HG03139 (cell line): ENCODE data around the gene ADD1.

Source experiments
- ATAC-seq: cut with Tn5 transposase; IDR thresholded peaks from one replicate; pipeline ENCODE4 v1.9.1; 2021; ENCODE audit not compliant: unreplicated experiment

The ADD1 gene

GRCh38 chr4:2858451-2859217, 15.0 kb downstream of the ADD1 start:
- ATAC-seq = no peak

- ATAC-seq = no peak
These were observed 15.9 kb downstream of the ADD1 start for GRCh38 chr4:2859514-2859913.

GRCh38 chr4:2860391-2861348, 17.0 kb downstream of the ADD1 start:
- ATAC-seq = no peak

GRCh38 chr4:2861631-2862436, 18.2 kb downstream of the ADD1 start:
- ATAC-seq = no peak

GRCh38 chr4:2862528-2862927, 18.9 kb downstream of the ADD1 start:
- no peak for ATAC-seq

- ATAC-seq = no peak
These were observed 20.0 kb downstream of the ADD1 start for GRCh38 chr4:2863649-2864048.

GRCh38 chr4:2865196-2865780, 21.6 kb downstream of the ADD1 start:
- no peak for ATAC-seq

- ATAC-seq = no peak
These were observed 22.7 kb downstream of the ADD1 start for GRCh38 chr4:2866160-2866861.

- ATAC-seq = no peak
These were observed 23.2 kb downstream of the ADD1 start for GRCh38 chr4:2866891-2867290.

- ATAC-seq = no peak
These were observed 24.3 kb downstream of the ADD1 start for GRCh38 chr4:2867758-2868491.

- ATAC-seq = no peak
These were observed 25.3 kb downstream of the ADD1 start for GRCh38 chr4:2868877-2869487.

GRCh38 chr4:2869659-2870058, 26.0 kb downstream of the ADD1 start:
- no peak for ATAC-seq

- ATAC-seq = no peak
These were observed 26.4 kb downstream of the ADD1 start for GRCh38 chr4:2870082-2870481.

GRCh38 chr4:2871466-2871865, 27.8 kb downstream of the ADD1 start:
- ATAC-seq = no peak

GRCh38 chr4:2871911-2872310, 28.3 kb downstream of the ADD1 start:
- no peak for ATAC-seq

- ATAC-seq = no peak
These were observed 29.7 kb downstream of the ADD1 start for GRCh38 chr4:2873329-2873728.

GRCh38 chr4:2874861-2875260, 31.2 kb downstream of the ADD1 start:
- ATAC-seq = no peak

GRCh38 chr4:2875556-2875955, 31.9 kb downstream of the ADD1 start:
- no peak for ATAC-seq

- no peak for ATAC-seq
These were observed 34.7 kb downstream of the ADD1 start for GRCh38 chr4:2878346-2878745.
